Astrocyte of the hippocampus (primary cell): Measurements from ENCODE around the gene DTHD1.

Source experiments
- DNase-seq: peaks from one replicate; pipeline ENCODE4 v3.0.0; 2011; ENCODE audit warnings: low read depth, low spot score

The DTHD1 gene

GRCh38 chr4:36269533-36270173 lies 11.8 kb upstream of the DTHD1 start:
- no peak for DNase-seq

- DNase-seq, result no peak
These were observed 8.1 kb upstream of the DTHD1 start for GRCh38 chr4:36273276-36273675.

GRCh38 chr4:36274158-36274557 lies 7.3 kb upstream of the DTHD1 start:
- peak; percentile 63 for DNase-seq

- DNase-seq, result no peak
These were observed 3.9 kb upstream of the DTHD1 start for GRCh38 chr4:36277533-36277932.

- DNase-seq, result no peak
These were observed 2.6 kb upstream of the DTHD1 start for GRCh38 chr4:36278789-36279188.

- DNase-seq, result peak; percentile 47
These were observed 861 bp upstream of the DTHD1 start for GRCh38 chr4:36280555-36280954.

- DNase-seq, result no peak
These were observed 1.2 kb downstream of the DTHD1 start for GRCh38 chr4:36282503-36283030.

GRCh38 chr4:36283912-36284465 lies 2.6 kb downstream of the DTHD1 start:
- no peak for DNase-seq

GRCh38 chr4:36285784-36286480 lies 4.5 kb downstream of the DTHD1 start:
- no peak for DNase-seq

- no peak for DNase-seq
These were observed 5.1 kb downstream of the DTHD1 start for GRCh38 chr4:36286481-36286871.

GRCh38 chr4:36288731-36289426 lies 7.5 kb downstream of the DTHD1 start:
- DNase-seq, result peak; percentile 16

GRCh38 chr4:36290641-36291040 lies 9.2 kb downstream of the DTHD1 start:
- DNase-seq, result no peak

GRCh38 chr4:36292556-36293188 lies 11.3 kb downstream of the DTHD1 start:
- DNase-seq, result peak; percentile 28

- DNase-seq, result no peak
These were observed 19.7 kb downstream of the DTHD1 start for GRCh38 chr4:36301127-36301526.

- no peak for DNase-seq
These were observed 22.2 kb downstream of the DTHD1 start for GRCh38 chr4:36303426-36304137.

GRCh38 chr4:36304138-36304681 lies 22.8 kb downstream of the DTHD1 start:
- no peak for DNase-seq

- DNase-seq, result no peak
These were observed 26.7 kb downstream of the DTHD1 start for GRCh38 chr4:36308150-36308549.

GRCh38 chr4:36310216-36310615 lies 28.8 kb downstream of the DTHD1 start:
- DNase-seq, result no peak

GRCh38 chr4:36310793-36311192 lies 29.4 kb downstream of the DTHD1 start:
- DNase-seq, result no peak

- DNase-seq, result no peak
These were observed 31.1 kb downstream of the DTHD1 start for GRCh38 chr4:36312511-36312910.

- no peak for DNase-seq
These were observed 31.9 kb downstream of the DTHD1 start for GRCh38 chr4:36313301-36313700.
